H1 (cell line): ENCODE results near the gene ACY1. TPM values are rescaled to one million over a fixed set of nuclear protein-coding genes. Genes with fewer than 3 reads are reported as not detected.

Source experiments
- TBP ChIP-seq: IDR thresholded peaks from 2 replicates; pipeline ENCODE4 v1.6.1; 2011; ENCODE audit warnings: low read depth, low read length, improper control_type of control experiment
- polyA plus RNA-seq, 7 experiments: library from polyadenylated mRNA; depleted of rRNA in 3 of 7; stranded (reverse) in 5 of 7; unstranded in 2 of 7; fragments of >200 nt in 5 of 7; fragments of 200-250 nt in 2 of 7; gene quantifications; 1 replicate in 5 of 7; 2 replicates in 1 of 7; 4 replicates in 1 of 7; pipeline versions ENCODE4 v1.2.1 to v1.2.3, GENCODE V29; 2011 to 2013; ENCODE audit warnings: missing spikeins in 2 of 7, mixed read lengths in 2 of 7
- total RNA-seq: library from RNA; stranded (reverse); fragmentation: NEBNext Ultra II Directional; extraction: Animal tissue kit (Norgen Biotek cat#: 25700); gene quantifications from 2 replicates; pipeline ENCODE4 v1.2.1, GENCODE V29; 2021

Gene ACY1
- total and polyA plus RNA-seq, 2 of the 8 experiments (the other 6 are each of a cell fraction or from before 2014, with no cell fraction given): 48.3 to 113 TPM

DNA sequence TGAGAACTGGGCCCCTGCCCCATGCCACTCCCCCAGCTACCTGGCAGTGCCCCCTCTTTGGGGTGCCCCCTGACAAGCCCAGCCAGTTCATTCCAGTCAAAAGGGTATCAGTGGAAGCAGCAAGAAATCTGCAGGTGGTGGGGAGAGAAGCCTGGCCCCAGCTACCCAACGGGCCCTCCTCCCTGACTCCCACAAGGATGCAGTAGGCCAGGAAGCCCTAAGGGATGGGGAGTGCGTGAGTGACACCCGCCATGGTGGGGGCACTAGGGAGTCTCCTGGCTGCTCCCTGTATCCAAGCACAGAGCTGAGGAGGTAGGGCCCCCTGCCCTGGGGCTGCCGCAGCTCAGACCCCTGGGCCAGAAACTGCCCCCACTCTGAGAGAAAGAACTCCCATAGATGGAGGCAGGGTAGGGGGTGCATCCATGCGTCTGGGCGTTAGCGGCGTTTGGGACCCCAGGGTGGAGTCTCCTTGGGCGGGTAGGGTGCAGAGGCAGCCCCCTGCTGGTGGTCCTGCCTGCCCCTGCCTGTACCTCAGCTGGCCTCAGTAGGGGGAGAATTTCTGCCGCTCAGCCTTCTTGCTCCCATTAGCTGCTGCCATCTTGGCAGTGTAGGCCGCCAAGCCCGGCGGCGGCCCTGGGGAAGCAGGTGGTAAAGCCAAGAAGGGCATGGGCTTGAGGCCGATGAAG is 25.7 kb upstream of the ACY1 start (continued):
- TF ChIP-seq TBP: no peak
- TF ChIP-seq, all 59 proteins: peak for 0
